Fibroblast of lung (primary cell): ENCODE measurements around the gene KIAA0753. TPM values are rescaled to one million over a fixed set of nuclear protein-coding genes. Genes with fewer than 3 reads are reported as not detected.

Experiments used
- DNase-seq, 2 donors: peaks; one replicate each; pipeline versions ENCODE4 v3.0.0 to v3.0.0-alpha.2; 2010; ENCODE audit warnings: low read depth in 2 of 2
- H2AFZ ChIP-seq: 2 replicates; pipeline ENCODE4 v1.5.1; 2012; ENCODE audit warnings: low read length, control low read depth, inconsistent platforms
- H3K27ac ChIP-seq: 2 replicates; pipeline ENCODE4 v1.5.1; 2011; ENCODE audit warnings: low read length, control low read depth; ENCODE audit not compliant: insufficient read depth
- H3K27me3 ChIP-seq: 2 replicates; pipeline ENCODE4 v1.5.1; 2011; ENCODE audit warnings: mild to moderate bottlenecking, low read length; ENCODE audit not compliant: control insufficient read depth, insufficient read depth
- H3K36me3 ChIP-seq: 2 replicates; pipeline ENCODE4 v1.5.1; 2011; ENCODE audit warnings: low read length; ENCODE audit not compliant: control insufficient read depth, insufficient read depth
- H3K4me1 ChIP-seq: 2 replicates; pipeline ENCODE4 v1.5.1; 2011; ENCODE audit warnings: low read length; ENCODE audit not compliant: control insufficient read depth, insufficient read depth; ENCODE audit errors: extremely low read depth
- H3K4me2 ChIP-seq: 2 replicates; pipeline ENCODE4 v1.5.1; 2011; ENCODE audit warnings: low read length, control low read depth; ENCODE audit not compliant: insufficient read depth; ENCODE audit errors: extremely low read depth
- H3K4me3 ChIP-seq, 4 experiments: fragments of 200-600 bp in 1 of 4; sonication (generic) in 1 of 4; replicated peaks in 1 of 4; 2 replicates each; pipeline ENCODE4 v1.5.1; 2011 to 2016; ENCODE audit warnings: low read length in 4 of 4, low read depth in 3 of 4, mild to moderate bottlenecking in 3 of 4, control low read depth in 2 of 4, inconsistent platforms in 1 of 4, mixed read lengths in 1 of 4; ENCODE audit not compliant: insufficient read depth in 1 of 4; ENCODE audit errors: control extremely low read depth in 1 of 4
- H3K79me2 ChIP-seq: 2 replicates; pipeline ENCODE4 v1.5.1; 2012; ENCODE audit warnings: mild to moderate bottlenecking, low read length, inconsistent platforms; ENCODE audit not compliant: control insufficient read depth, insufficient read depth
- H3K9ac ChIP-seq: 2 replicates; pipeline ENCODE4 v1.5.1; 2011; ENCODE audit warnings: mild to moderate bottlenecking, low read length, control low read depth; ENCODE audit not compliant: insufficient read depth
- H3K9me3 ChIP-seq: 2 replicates; pipeline ENCODE4 v1.5.1; 2012; ENCODE audit warnings: low read depth, low read length; ENCODE audit not compliant: control insufficient read depth, insufficient read depth
- H4K20me1 ChIP-seq: 2 replicates; pipeline ENCODE4 v1.5.1; 2011; ENCODE audit warnings: low read length; ENCODE audit not compliant: control insufficient read depth, insufficient read depth; ENCODE audit errors: extremely low read depth
- EZH2 ChIP-seq: IDR thresholded peaks from 2 replicates; pipeline ENCODE4 v1.5.1; 2012; ENCODE audit warnings: low read length, control low read depth, mild to moderate bottlenecking; ENCODE audit errors: missing control alignments
- polyA plus RNA-seq, 2 donors: library from polyadenylated mRNA; depleted of rRNA in 1 of 2; stranded (reverse) in 1 of 2; unstranded in 1 of 2; fragments of >200 nt; gene quantifications; 2 replicates each; pipeline ENCODE4 v1.2.1, GENCODE V29; 2011 to 2012; ENCODE audit warnings: missing spikeins in 1 of 2
- total RNA-seq: library from RNA; depleted of rRNA; stranded (reverse); fragments of >200 nt; gene quantifications from 2 replicates; pipeline ENCODE4 v1.2.1, GENCODE V29; 2014
- TF ChIP-seq, protein P1 (sequence below), 2 donors: IDR thresholded peaks in 1 of 2; conservative IDR thresholded peaks in 1 of 2; 1 replicate in 1 of 2; 2 replicates in 1 of 2; pipeline ENCODE4 v1.5.1; 2011 to 2012; ENCODE audit warnings: low read length in 2 of 2, control low read depth in 1 of 2, inconsistent platforms in 1 of 2, low read depth in 1 of 2, mild to moderate bottlenecking in 1 of 2

The KIAA0753 gene
- total and polyA plus RNA-seq, 2 donors (not counting 1 experiment from before 2014, with no cell fraction given), result 5.8 to 12.9 TPM

DNA sequence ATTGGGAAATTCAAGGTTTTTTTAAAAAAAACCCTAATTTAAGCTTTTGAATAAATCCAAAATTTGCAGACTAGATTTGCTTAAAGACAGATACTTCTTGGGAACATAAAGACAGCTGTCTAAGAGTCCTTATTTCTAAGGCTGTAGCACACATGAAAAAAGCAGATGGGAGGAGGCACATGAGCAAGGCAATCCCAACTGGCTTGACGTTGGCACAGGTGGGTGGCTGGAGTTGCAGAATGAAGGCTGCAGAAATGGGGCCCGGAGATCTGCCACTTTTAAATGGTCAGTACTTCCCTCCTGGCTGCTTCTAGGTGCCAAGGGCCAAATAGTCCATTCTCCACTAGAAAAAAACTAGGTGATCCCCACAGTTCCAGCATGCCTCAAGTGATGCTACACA, 4.4 kb downstream of the KIAA0753 start:
- Histone ChIP-seq H3K79me2 (peaks cover 25% of the 10 kb centered on the region), H3K27ac (no peak overlapping the region), H3K4me1 (peaks cover 4% of the 10 kb centered on the region), H2AFZ (no peak overlapping the region), H3K9ac (no peak overlapping the region), H3K4me3 (no peak overlapping the region), H3K36me3 (peaks cover 7% of the 10 kb centered on the region), H3K27me3 (no peaks in the 10 kb centered on the region), H4K20me1 (no peaks in the 10 kb centered on the region), H3K9me3 (no peaks in the 10 kb centered on the region), H3K4me2 (no peak overlapping the region)
- no peak for DNase-seq
- TF ChIP-seq, protein P1, sequence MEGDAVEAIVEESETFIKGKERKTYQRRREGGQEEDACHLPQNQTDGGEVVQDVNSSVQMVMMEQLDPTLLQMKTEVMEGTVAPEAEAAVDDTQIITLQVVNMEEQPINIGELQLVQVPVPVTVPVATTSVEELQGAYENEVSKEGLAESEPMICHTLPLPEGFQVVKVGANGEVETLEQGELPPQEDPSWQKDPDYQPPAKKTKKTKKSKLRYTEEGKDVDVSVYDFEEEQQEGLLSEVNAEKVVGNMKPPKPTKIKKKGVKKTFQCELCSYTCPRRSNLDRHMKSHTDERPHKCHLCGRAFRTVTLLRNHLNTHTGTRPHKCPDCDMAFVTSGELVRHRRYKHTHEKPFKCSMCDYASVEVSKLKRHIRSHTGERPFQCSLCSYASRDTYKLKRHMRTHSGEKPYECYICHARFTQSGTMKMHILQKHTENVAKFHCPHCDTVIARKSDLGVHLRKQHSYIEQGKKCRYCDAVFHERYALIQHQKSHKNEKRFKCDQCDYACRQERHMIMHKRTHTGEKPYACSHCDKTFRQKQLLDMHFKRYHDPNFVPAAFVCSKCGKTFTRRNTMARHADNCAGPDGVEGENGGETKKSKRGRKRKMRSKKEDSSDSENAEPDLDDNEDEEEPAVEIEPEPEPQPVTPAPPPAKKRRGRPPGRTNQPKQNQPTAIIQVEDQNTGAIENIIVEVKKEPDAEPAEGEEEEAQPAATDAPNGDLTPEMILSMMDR (conservative IDR thresholded peaks at IDR 0.05 in 1 of 2, IDR thresholded peaks at IDR 0.05 in 1 of 2; ENCODE audit: low read depth in 1 of 2, low read length in 2 of 2), result no peak
- TF ChIP-seq EZH2, result no peak

DNA sequence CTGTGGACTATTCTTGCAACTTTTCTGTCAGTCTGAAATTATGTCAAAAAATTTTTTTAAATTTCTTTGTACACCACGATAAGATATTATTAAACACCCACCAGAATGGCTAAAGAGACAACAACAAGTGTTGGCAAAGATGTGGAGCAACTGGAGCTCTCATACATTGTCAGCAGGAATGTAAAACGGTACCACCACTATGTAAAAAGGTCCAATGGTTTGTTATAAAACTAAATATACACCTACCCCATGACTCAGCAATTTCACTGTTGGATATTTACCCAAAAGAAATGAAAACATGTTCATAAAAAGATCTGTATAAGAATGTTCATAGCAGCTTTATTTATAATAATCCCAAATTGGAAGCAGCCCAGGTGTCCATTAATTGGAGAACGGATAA, 7.2 kb downstream of the KIAA0753 start:
- Histone ChIP-seq H3K79me2 (peaks cover 6% of the 10 kb centered on the region), H3K4me2 (no peak overlapping the region)

DNA sequence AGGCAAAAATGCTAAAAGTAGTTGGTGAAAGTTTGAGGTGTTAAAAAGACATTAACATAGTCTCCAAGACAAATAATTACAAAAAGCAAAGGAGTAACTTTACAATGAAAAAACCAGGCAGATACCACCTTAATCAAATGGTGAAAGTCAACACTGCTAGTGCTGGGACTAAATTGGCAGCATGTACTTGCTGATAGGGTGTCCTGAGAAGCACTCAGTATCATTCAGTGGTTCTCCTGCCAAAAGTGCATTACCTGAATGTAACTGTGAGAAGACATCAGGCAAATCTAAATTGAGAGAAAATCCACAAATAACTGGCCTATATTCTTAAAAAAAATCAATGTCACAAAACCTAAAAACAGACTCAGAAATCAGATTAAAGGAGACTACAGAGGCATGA, 8.0 kb downstream of the KIAA0753 start:
- H3K27me3 ChIP-seq, result no peaks in the 10 kb centered on the region
- H3K36me3 ChIP-seq, result peaks cover 10% of the 10 kb centered on the region
- H3K79me2 ChIP-seq, result peaks cover under 1% of the 10 kb centered on the region
- H3K4me2 ChIP-seq, result no peak overlapping the region
- no peak overlapping the region for H3K9ac ChIP-seq
- H3K4me1 ChIP-seq, result no peaks in the 10 kb centered on the region
- no peak for DNase-seq
- H2AFZ ChIP-seq, result no peak overlapping the region
- H4K20me1 ChIP-seq, result no peaks in the 10 kb centered on the region
- H3K4me3 ChIP-seq, result no peak overlapping the region
- no peak overlapping the region for H3K27ac ChIP-seq
- no peaks in the 10 kb centered on the region for H3K9me3 ChIP-seq
- TF ChIP-seq EZH2, result no peak
- TF ChIP-seq, protein P1 (conservative IDR thresholded peaks at IDR 0.05 in 1 of 2, IDR thresholded peaks at IDR 0.05 in 1 of 2; ENCODE audit: low read depth in 1 of 2, low read length in 2 of 2), result no peak

More for the DNA sequence above, 7.2 kb downstream of the KIAA0753 start:
- Histone ChIP-seq H3K9me3 (no peaks in the 10 kb centered on the region), H3K9ac (no peak overlapping the region), H4K20me1 (no peaks in the 10 kb centered on the region), H3K4me3 (no peak overlapping the region), H3K27me3 (no peaks in the 10 kb centered on the region), H3K36me3 (peaks cover 7% of the 10 kb centered on the region), H2AFZ (no peak overlapping the region), H3K4me1 (no peaks in the 10 kb centered on the region), H3K27ac (no peak overlapping the region)
- TF ChIP-seq EZH2, result no peak
- TF ChIP-seq, protein P1 (conservative IDR thresholded peaks at IDR 0.05 in 1 of 2, IDR thresholded peaks at IDR 0.05 in 1 of 2; ENCODE audit: low read depth in 1 of 2, low read length in 2 of 2), result no peak
- DNase-seq, result no peak
